Sigmoid colon (tissue), 7 donors: Measurements from ENCODE around the gene IFI27. TPM values are rescaled to one million over a fixed set of nuclear protein-coding genes. Genes with fewer than 3 reads are reported as not detected.
A peak's percentile ranks its signal among the peaks of the same experiment; 100 is the strongest.

Experiments
- DNase-seq: peaks from one replicate; pipeline ENCODE4 v3.0.0-alpha.2; 2019
- H3K27ac ChIP-seq, 4 donors: fragments of 200-600 bp; sonication (generic); one replicate each; pipeline ENCODE4 v1.5.1; 2016 to 2019; ENCODE audit warnings: mild to moderate bottlenecking in 1 of 4
- H3K27me3 ChIP-seq, 3 donors: fragments of 200-600 bp; sonication (generic); one replicate each; pipeline ENCODE4 v1.5.1; 2019; ENCODE audit warnings: mild to moderate bottlenecking in 1 of 3
- H3K36me3 ChIP-seq, 4 donors: fragments of 200-600 bp; sonication (generic); one replicate each; pipeline ENCODE4 v1.5.1; 2016 to 2019
- H3K4me1 ChIP-seq, 4 donors: fragments of 200-600 bp; sonication (generic); one replicate each; pipeline ENCODE4 v1.5.1; 2017 to 2019
- H3K4me3 ChIP-seq, 4 donors: fragments of 200-600 bp; sonication (generic); one replicate each; pipeline ENCODE4 v1.5.1; 2017 to 2019; ENCODE audit warnings: mild to moderate bottlenecking in 2 of 4, moderate library complexity in 1 of 4
- H3K9me3 ChIP-seq, 4 donors: fragments of 200-600 bp in 3 of 4; sonication (generic) in 3 of 4; one replicate each; pipeline versions ENCODE4 v1.5.1 to v1.6.1; 2013 to 2019
- EP300 ChIP-seq, 4 donors: sonication (generic); formaldehyde crosslinking; IDR thresholded peaks; one replicate each; pipeline ENCODE4 v1.6.1; 2017; ENCODE audit warnings: antibody characterized with exemption in 4 of 4
- POLR2A ChIP-seq, 2 donors: fragments of 450-650 bp; IDR thresholded peaks; one replicate each; pipeline ENCODE4 v1.6.1; 2016; ENCODE audit warnings: antibody characterized with exemption in 2 of 2, mild to moderate bottlenecking in 2 of 2, moderate library complexity in 2 of 2
- POLR2AphosphoS5 ChIP-seq, 4 donors: sonication (generic); formaldehyde crosslinking; IDR thresholded peaks; one replicate each; pipeline ENCODE4 v1.6.1; 2017; ENCODE audit warnings: antibody characterized with exemption in 4 of 4
- WGBS, 2 donors: extraction: QIAGEN DNeasy Blood & Tissue Kit; methylation state at CpG; one replicate each; pipeline ENCODE4 v1.1.7; 2013; 5-methylcytosine and 5-hydroxymethylcytosine counted together
- intact Hi-C: fragments of 100-400 bp; cut with DNase I; formaldehyde crosslinking; loops from one replicate; pipeline ENCODE4 v1.15.1; 2023
- polyA plus RNA-seq, 3 donors: library from polyadenylated mRNA; stranded (reverse); fragments of 200-250 nt; gene quantifications; one replicate each; pipeline ENCODE4 v1.2.3, GENCODE V29; 2013
- total RNA-seq, 4 donors: library from RNA; depleted of rRNA; stranded (reverse); fragments of >200 nt; gene quantifications; one replicate each; pipeline ENCODE4 v1.1.0, GENCODE V29; 2016
- TF ChIP-seq, protein P1 (sequence below), 4 experiments: fragments of 450-650 bp in 3 of 4; fragments of 200-600 bp in 1 of 4; IDR thresholded peaks; one replicate each; pipeline ENCODE4 v1.5.1; 2016 to 2019; ENCODE audit warnings: antibody characterized with exemption in 4 of 4, mild to moderate bottlenecking in 3 of 4, moderate library complexity in 2 of 4
- donor health status: healthy with polysubstance abuse.
- donor health status: Bipolar disorder and iron deficiency.
- donor health status: healthy.

Gene IFI27
- total and polyA plus RNA-seq, 7 donors = 25.2 to 3,562 (median 183) TPM

DNA sequence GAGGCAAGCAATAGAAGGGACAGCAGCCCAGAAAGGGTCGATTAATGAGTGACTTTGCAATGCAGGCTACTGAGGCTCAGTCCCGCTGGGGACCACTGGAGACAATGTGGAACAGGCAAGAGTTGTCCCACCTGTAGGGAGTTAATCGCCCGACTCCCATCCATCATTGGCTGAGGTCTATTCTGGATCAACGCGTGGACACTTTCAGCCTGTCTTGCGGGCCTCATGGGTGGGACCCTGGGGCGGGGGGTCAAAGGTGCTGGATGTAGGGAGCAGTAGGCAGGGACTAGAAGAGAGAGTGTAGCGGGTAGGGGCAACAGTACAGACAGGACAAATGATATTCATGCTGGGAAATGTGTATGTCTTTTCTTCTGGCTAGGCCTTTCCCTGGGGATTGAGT, 12.8 kb downstream of the IFI27 start:
- 91 to 94% methylated on average over 9 of the region's 9 CpGs for WGBS, 2 donors
- peak; percentile 50 for DNase-seq
- intact Hi-C loops = no loop called here

DNA sequence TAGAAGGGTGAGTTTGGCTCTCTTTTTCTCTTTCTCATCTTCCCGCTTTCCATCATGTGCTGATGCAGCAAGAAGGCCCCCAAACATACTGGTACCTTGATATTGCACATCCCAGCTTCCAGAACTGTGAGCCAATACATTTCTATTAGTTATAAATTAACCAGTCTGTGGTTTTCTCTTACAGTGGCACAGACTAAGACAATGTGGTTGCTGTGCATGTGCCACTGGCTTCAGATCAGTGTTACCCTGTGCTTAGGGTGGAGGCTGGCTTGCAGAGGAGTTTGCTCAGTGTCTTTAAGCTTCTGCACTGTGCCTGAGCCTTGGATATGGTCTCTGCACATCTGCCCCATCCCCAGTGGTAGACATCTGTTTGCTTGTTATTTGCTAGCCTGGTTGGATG, 13.3 kb downstream of the IFI27 start:
- TF ChIP-seq EP300 (IDR thresholded peaks at IDR 0.05) (no peak), POLR2A (IDR thresholded peaks at IDR 0.05) (no peak)
- TF ChIP-seq, protein P1, sequence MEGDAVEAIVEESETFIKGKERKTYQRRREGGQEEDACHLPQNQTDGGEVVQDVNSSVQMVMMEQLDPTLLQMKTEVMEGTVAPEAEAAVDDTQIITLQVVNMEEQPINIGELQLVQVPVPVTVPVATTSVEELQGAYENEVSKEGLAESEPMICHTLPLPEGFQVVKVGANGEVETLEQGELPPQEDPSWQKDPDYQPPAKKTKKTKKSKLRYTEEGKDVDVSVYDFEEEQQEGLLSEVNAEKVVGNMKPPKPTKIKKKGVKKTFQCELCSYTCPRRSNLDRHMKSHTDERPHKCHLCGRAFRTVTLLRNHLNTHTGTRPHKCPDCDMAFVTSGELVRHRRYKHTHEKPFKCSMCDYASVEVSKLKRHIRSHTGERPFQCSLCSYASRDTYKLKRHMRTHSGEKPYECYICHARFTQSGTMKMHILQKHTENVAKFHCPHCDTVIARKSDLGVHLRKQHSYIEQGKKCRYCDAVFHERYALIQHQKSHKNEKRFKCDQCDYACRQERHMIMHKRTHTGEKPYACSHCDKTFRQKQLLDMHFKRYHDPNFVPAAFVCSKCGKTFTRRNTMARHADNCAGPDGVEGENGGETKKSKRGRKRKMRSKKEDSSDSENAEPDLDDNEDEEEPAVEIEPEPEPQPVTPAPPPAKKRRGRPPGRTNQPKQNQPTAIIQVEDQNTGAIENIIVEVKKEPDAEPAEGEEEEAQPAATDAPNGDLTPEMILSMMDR (IDR thresholded peaks at IDR 0.05) = no peak
- intact Hi-C loops = no loop called here
- peak; percentile 5 for DNase-seq
- Histone ChIP-seq H3K4me3 (no peak overlapping the region), H3K9me3 (peaks cover 0 to 8% (median 5%) of the 10 kb centered on the region in 4 donors), H3K27ac (no peak overlapping the region), H3K4me1 (peaks cover 0 to 6% (median 5%) of the 10 kb centered on the region in 4 donors), H3K27me3 (no peaks in the 10 kb centered on the region), H3K36me3 (no peaks in the 10 kb centered on the region)
- WGBS, 2 donors = 80 to 93% methylated on average over 1 of the region's 1 CpG

More for the DNA sequence above, 12.8 kb downstream of the IFI27 start:
- no peak overlapping the region for H3K27ac ChIP-seq
- H3K9me3 ChIP-seq = peaks cover 0 to 8% (median 5%) of the 10 kb centered on the region in 4 donors
- peaks cover 0 to under 1% (median under 1%) of the 10 kb centered on the region in 4 donors for H3K4me1 ChIP-seq
- H3K27me3 ChIP-seq = no peaks in the 10 kb centered on the region
- H3K4me3 ChIP-seq = no peak overlapping the region
- no peaks in the 10 kb centered on the region for H3K36me3 ChIP-seq
- TF ChIP-seq POLR2A (IDR thresholded peaks at IDR 0.05) = no peak
- TF ChIP-seq POLR2AphosphoS5 (IDR thresholded peaks at IDR 0.05) = no peak
- no peak for TF ChIP-seq EP300 (IDR thresholded peaks at IDR 0.05)
- TF ChIP-seq, protein P1 (IDR thresholded peaks at IDR 0.05) = no peak

DNA sequence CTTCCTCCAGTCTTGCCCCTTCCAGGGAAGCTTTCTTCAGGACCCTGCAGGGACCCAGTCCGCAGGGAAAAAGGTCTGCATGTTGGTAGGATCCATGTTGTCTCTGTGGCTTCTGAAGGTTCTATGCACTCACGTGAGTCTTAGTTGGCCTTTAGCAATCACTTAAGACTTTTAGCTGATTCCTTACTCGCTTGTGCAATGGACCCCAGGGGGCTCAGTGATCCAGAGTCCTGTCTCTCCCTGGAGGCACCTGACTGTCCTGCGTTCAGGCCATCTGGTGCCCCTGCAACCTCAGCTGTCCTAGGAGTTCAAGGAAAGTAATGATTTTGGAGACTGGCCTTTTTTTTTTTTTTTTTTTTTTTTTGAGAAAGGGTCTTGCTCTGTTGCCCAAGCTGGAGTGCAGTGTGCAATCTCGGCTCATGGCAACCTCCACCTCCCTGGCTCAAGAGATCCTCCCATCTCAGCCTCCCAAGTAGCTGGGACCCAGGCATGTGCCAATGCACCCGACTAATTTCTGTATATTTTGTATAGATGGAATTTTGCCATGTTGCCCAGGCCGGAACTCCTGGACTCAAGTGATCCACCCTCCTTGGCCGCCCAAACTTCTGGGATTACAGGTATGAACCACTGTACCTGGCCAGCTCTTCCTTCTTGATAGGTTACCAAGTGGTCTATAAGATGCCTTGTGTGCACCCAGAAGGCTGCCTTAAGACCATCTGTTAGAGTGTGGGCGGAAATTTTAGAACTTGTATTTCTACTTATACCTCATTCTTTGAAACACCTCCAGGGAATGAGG, 14.2 kb downstream of the IFI27 start:
- Histone ChIP-seq H3K9me3 (peaks cover 0 to 5% (median 3%) of the 10 kb centered on the region in 4 donors), H3K4me1 (peaks cover 0 to 12% (median 8%) of the 10 kb centered on the region in 4 donors), H3K4me3 (no peak overlapping the region), H3K27me3 (no peaks in the 10 kb centered on the region), H3K36me3 (no peaks in the 10 kb centered on the region), H3K27ac (no peak overlapping the region)
- WGBS, 2 donors = 92 to 96% methylated on average over 9 of the region's 9 CpGs
- TF ChIP-seq POLR2A (IDR thresholded peaks at IDR 0.05) = no peak
- TF ChIP-seq, protein P1 (IDR thresholded peaks at IDR 0.05) = no peak
- peak; percentile 43 for DNase-seq
- intact Hi-C loops = no loop called here

DNA sequence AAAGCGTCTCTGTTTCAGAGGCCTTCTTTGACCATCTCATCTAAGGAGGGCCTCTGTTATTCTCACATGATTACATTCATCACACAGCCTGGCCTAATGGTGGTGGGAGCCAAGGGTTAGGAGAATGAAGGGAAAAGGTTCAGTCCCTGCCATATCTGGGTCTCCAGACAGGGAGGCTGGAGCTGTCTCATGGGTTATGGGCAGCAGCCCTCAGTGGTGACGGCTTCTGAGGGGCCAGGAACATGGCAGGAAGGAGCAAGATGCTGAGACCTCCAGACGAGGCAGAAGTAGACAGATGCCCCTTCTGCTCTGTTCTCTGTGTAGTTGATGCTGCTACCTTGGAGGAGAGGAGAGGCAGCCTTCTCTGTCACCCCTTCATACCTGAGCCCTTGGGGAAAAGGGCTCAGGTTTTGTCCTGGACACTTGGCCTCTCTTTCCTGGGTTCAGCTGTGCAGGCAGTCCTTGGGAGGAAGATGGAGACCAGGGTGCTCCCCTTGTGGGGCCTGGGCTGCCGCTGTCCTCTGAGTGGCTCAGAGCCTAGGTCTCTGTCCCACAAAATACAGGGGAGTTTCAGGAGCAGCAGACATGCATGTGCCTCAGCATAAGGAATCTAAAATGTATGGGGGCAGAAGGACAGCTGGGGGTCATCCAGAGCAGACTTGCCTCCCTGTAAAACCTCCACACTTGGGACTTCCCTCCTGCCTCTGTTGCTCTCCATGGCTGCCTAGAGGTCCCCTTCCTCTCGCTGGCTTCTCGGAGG, 15.3 kb downstream of the IFI27 start:
- Histone ChIP-seq H3K27me3 (no peaks in the 10 kb centered on the region), H3K4me3 (no peak overlapping the region), H3K36me3 (no peaks in the 10 kb centered on the region), H3K27ac (no peak overlapping the region), H3K4me1 (peaks cover 0 to 20% (median 12%) of the 10 kb centered on the region in 4 donors), H3K9me3 (no peaks in the 10 kb centered on the region)
- no peak for TF ChIP-seq EP300 (IDR thresholded peaks at IDR 0.05)
- TF ChIP-seq, protein P1 (IDR thresholded peaks at IDR 0.05) = no peak
- no peak for TF ChIP-seq POLR2A (IDR thresholded peaks at IDR 0.05)
- intact Hi-C loops = no loop called here
- WGBS, 2 donors = 90 to 96% methylated on average over 6 of the region's 6 CpGs
- DNase-seq = peak; percentile 24
